ENCODE results near the gene PCGF3. TPM values are rescaled to one million over a fixed set of nuclear protein-coding genes. Genes with fewer than 3 reads are reported as not detected.

PCGF3 gene
- total RNA-seq, 1 donor from 2014 or later: 55.4 TPM

DNA sequence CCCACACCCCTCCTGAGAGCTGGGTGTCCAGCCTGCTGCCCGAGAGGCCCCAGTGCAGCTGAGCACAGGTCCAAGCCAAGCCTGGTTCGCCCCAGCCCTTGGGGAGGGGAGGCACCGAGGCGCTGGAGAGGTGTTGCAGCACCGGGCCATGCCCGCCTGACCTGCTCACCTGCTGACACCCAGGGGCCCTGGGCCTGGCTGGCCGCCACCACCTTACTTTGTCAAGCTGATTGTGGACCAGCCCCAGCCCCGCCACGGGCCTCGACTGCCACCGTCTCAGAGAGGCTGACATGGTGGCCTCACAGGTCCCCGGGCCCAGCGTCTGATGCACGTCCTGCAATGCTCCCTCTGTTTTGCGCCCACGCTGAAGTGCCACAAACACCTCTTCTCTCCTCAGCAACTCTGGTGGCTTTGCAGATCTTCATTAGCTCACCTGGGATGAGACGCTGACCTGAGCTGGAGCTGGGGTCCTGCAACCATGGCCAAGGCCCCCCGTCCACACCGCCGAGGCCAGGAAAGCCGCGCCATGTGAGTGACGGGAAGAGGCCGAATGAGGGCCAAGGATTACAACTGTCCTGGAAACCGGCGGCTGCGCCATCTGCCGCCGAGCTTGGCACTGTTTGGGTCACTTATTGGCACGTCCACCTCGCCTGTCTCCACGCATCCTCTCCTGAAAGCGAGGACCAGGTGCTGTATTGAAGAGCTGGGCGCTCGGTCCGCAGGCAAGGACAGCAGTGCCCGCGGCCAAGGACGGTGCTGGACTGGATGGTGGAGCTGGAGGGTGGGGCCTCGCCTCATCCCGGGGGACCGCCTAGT, 112.7 kb downstream of the PCGF3 start:
- Mint-ChIP-seq H3K27me3 (ENCODE audit: low read depth) (peaks cover 58% of the 10 kb centered on the region), H3K27ac (ENCODE audit: unreplicated experiment) (no peak overlapping the region), H3K9me3 (ENCODE audit: low read depth) (no peaks in the 10 kb centered on the region), H3K4me3 (ENCODE audit: unreplicated experiment) (no peak overlapping the region), H3K36me3 (ENCODE audit: low read depth) (no peaks in the 10 kb centered on the region), H3K4me1 (ENCODE audit: low read depth) (no peaks in the 10 kb centered on the region)
- TF ChIP-seq CTCF (IDR thresholded peaks at IDR 0.05): no peak
- DNase-seq (ENCODE audit: low spot score): no peak

DNA sequence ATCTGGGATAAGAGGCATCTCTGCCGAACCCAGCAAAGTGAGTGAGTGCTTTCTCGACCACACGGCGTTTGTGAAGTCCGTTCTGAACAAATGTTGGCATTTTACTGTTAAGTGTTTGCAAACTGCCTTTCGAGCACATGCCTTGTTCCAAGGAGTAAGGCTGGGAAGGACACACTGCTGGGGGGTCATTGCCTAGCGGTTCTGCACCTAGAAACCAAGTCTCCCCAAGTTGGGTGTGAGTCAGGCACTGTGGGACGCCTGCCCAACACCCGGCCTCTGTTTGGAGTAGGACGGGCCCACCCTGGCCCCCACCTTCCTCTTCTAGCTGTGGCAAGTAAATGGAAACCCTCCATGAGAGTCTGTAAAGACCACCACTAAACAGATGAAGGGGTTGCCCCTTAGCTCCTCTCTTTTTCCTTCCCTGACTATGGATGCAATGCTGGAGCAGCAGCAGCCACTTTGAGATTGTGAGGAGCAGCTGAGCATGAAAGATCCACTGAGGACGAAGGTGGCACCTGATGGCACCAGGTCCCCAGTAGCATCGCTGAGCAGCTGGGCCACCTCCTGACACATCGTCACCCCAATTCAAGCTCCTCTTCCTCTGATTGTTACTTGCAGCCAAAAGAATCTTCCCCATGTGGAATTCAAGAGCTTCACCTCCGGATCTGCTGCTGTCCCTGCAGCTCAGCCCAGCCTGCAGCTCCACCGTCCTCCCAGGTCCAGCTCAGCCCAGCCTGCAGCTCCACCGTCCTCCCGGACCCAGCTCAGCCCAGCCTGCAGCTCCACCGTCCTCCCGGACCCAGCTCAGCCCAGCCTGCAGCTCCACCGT, 114.0 kb downstream of the PCGF3 start:
- no peak overlapping the region for H3K27ac Mint-ChIP-seq (ENCODE audit: unreplicated experiment)
- H3K36me3 Mint-ChIP-seq (ENCODE audit: low read depth): no peaks in the 10 kb centered on the region
- peaks cover 54% of the 10 kb centered on the region for H3K27me3 Mint-ChIP-seq (ENCODE audit: low read depth)
- TF ChIP-seq CTCF (IDR thresholded peaks at IDR 0.05): no peak
- H3K9me3 Mint-ChIP-seq (ENCODE audit: low read depth): no peaks in the 10 kb centered on the region
- no peak overlapping the region for H3K4me3 Mint-ChIP-seq (ENCODE audit: unreplicated experiment)
- H3K4me1 Mint-ChIP-seq (ENCODE audit: low read depth): no peaks in the 10 kb centered on the region
- DNase-seq (ENCODE audit: low spot score): no peak

Other genes starting within 250 kb of the PCGF3 start
- gene ZNF721, start 206.7 kb upstream of the PCGF3 start, total RNA-seq: 17.2 to 24.6 TPM (median 18.6 TPM) in 3 replicates
- gene PIGG, start 206.6 kb upstream of the PCGF3 start, total RNA-seq: 48.8 to 67.1 TPM (median 55.2 TPM) in 3 replicates
- gene TMEM271, start 129.5 kb upstream of the PCGF3 start, total RNA-seq: not detected in 3 replicates
- gene PDE6B, start 80.3 kb upstream of the PCGF3 start, total RNA-seq: 0.46 to 2.3 TPM (median 2.3 TPM) in 3 replicates
- 240 to 279 TPM (median 256 TPM) in 3 replicates for gene ATP5ME, start 31.6 kb upstream of the PCGF3 start, total RNA-seq
- 22.8 to 26.5 TPM (median 25.6 TPM) in 3 replicates for gene MYL5, start 31.3 kb upstream of the PCGF3 start, total RNA-seq
- gene SLC49A3, start 16.7 kb upstream of the PCGF3 start, total RNA-seq: 0.85 to 1.3 TPM (median 0.89 TPM) in 3 replicates
- gene CPLX1, start 120.3 kb downstream of the PCGF3 start, total RNA-seq: not detected in 3 replicates
- gene GAK, start 226.5 kb downstream of the PCGF3 start, total RNA-seq: 61.4 to 85.7 TPM (median 69.2 TPM) in 3 replicates
- 25.5 to 47.5 TPM (median 26.1 TPM) in 3 replicates for gene TMEM175, start 226.6 kb downstream of the PCGF3 start, total RNA-seq

All from chondrocyte (in vitro differentiated cells).